HG03460 (cell line): Measurements from ENCODE around the gene SFT2D1.
"Not testable (repeated sequence)": the region's sequence is repeated elsewhere in the genome, so short reads cannot be mapped to it uniquely, and the experiment has no call there.

Source experiments
- ATAC-seq: cut with Tn5 transposase; IDR thresholded peaks from one replicate; pipeline ENCODE4 v1.9.1; 2021; ENCODE audit not compliant: unreplicated experiment

The SFT2D1 gene

DNA sequence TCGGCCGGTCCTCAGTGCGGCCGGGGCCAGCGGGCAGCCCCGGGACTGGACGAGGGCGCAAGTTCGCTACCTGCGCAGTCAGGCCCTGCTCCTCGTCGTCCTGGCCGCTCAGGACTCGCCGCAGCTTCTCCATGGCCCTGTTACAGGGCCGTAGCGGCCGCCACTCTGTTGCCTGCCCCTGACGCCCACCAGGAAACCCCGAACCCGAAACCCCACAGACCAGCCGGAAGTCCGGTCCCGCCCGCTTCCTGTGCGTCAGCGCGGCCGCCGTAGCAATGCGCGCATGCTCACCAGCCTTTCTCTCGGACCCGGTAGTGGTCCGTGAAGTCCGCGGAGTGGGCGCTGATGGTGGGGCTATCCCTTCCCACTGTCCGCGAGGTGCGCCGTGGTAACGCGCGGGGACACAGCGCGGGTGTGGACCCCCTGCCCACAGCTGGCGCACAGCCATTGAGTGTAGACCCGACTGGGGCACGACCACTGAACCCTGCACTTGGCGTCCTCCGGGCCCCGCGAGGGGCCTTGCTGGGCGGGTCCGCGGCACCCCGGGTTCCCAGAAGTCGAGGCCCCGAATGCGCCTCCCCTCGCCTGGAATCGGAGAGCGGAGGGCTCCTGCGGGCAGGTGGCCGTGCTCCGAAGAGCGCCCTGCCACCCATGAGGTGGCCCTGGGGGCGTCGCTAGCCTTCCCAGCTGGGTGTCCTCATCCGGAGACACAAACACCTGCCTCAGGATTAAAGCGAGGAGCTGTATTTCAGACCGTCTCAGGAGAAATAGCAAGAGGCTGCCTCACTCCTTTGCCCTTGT, at the start of gene SFT2D1:
TSS of gene SFT2D1 (minus strand) at position 197 of the 801 bp plus-strand sequence. CDS start at position 133, 64 bp downstream.
- ATAC-seq, result peak; percentile 95

- ATAC-seq, result no peak
Measured at GRCh38 chr6:166389119-166389518, 46.8 kb upstream of the SFT2D1 start.

- no peak for ATAC-seq
Measured at GRCh38 chr6:166388290-166389004, 46.1 kb upstream of the SFT2D1 start.

GRCh38 chr6:166387642-166388289, 45.4 kb upstream of the SFT2D1 start:
- no peak for ATAC-seq

DNA sequence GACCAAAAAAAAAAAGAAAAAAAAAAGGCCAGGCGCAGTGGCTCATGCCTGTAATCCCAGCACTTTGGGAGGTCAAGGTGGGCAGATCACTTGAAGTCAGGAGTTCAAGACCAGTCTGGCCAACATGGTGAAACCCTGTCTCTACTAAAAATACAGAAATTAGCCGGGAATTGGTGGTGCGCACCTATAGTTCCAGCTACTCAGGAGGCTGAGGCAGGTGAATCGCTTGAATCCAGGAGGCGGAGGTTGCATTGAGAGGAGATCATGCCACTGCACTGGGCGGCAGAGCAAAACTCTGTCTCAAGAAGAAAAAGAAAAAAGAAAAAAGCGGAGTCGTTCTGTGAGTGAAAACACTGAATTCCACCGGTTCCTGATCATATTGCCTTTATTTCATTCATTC, 44.8 kb upstream of the SFT2D1 start:
- not testable (repeated sequence) for ATAC-seq

- no peak for ATAC-seq
Measured at GRCh38 chr6:166386111-166386510, 43.8 kb upstream of the SFT2D1 start.

- peak; percentile 0 for ATAC-seq
Measured at GRCh38 chr6:166383802-166384363, 41.5 kb upstream of the SFT2D1 start.

- peak; percentile 85 for ATAC-seq
Measured at GRCh38 chr6:166382933-166383801, 40.8 kb upstream of the SFT2D1 start, which contains the start of gene MPC1. Gene MPC1 (minus strand): TSS chr6:166382940. CDS start chr6:166382876, 64 bp downstream.

- peak; percentile 2 for ATAC-seq
Measured at GRCh38 chr6:166382500-166382932, 40.2 kb upstream of the SFT2D1 start.

GRCh38 chr6:166381733-166382499, 39.6 kb upstream of the SFT2D1 start:
- peak; percentile 51 for ATAC-seq

- ATAC-seq, result no peak
Measured at GRCh38 chr6:166381381-166381732, 39.0 kb upstream of the SFT2D1 start.

GRCh38 chr6:166379800-166380199, 37.5 kb upstream of the SFT2D1 start:
- no peak for ATAC-seq

DNA sequence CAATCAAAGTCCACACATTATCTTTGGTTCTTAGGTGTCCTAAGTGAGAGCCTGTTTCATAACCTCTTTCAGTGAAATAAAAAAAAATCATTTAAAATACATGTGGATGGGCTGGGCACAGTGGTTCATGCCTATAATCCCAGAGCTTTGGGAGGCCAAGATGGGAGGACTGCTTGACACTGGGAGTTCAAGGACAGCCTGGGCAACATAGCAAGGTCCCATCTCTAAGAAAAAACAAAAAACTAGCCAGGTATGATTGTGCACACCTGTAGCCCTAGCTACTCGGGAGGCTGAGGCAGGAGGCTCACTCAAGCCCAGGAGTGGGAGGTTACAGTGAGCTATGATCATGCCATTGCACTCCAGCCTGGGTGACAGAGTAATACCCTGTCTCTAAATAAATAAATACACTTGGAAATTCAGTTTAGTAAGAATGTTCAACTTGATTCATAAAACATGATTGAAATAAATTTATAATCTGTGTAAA, 36.8 kb upstream of the SFT2D1 start:
- no peak for ATAC-seq

DNA sequence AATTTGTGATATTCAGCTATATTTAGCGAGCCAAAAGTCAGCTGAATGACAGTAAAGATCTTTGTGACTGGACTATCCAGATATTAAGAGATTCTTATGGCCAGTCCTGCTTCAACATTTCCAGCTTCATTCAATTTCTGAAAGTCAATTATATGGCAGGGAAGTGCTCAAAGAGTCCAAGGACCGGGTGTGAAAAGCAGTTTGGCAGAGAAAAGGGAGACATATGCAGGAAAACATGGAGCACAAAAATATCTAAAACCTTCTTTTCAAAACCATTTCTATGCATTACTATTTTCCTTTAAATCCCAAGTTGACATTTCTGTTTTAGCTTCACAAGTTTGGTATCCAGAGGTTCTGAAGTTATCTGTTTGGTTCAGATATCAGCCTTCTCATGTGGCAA, 35.4 kb upstream of the SFT2D1 start:
- ATAC-seq, result no peak

GRCh38 chr6:166375013-166375412, 32.7 kb upstream of the SFT2D1 start:
- ATAC-seq, result no peak

- ATAC-seq, result no peak
Measured at GRCh38 chr6:166370489-166370888, 28.1 kb upstream of the SFT2D1 start.

- no peak for ATAC-seq
Measured at GRCh38 chr6:166369782-166370181, 27.4 kb upstream of the SFT2D1 start.

GRCh38 chr6:166366921-166367320, 24.6 kb upstream of the SFT2D1 start:
- ATAC-seq, result no peak

DNA sequence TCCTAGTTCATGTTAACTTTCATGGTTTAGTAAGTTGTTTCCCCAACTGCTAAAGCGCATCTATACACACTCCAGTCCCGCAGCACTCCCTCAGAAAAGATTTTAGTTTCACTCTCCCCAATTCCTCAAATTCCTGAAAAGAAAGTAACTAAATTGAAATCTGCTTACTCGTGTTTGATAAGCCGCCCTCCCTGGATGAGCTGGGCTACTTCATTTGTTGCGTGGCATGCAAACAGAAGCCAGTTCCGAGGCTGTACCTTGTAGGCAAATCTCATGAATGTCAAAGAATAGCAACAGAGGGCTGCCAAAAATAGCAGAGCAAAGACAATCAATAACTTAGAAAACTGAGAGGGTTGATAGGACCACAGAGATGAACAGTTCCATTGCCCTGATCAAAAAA, 23.5 kb upstream of the SFT2D1 start:
- ATAC-seq, result no peak
